ENCODE data around the gene DLG2.

DLG2 gene

GRCh38 chr11:84930863-84931262, 696.3 kb downstream of the DLG2 start:
- ChIA-PET POLR2A (ENCODE audit: low non-redundant PET) (no interaction called here), CTCF (no interaction called here)
- no peak for DNase-seq (ENCODE audit: low spot score)
- no peak overlapping the region for H3K27ac ChIP-seq
- no peak for TF ChIP-seq CTCF (conservative IDR thresholded peaks at IDR 0.05; ENCODE audit: low read depth)

DNA sequence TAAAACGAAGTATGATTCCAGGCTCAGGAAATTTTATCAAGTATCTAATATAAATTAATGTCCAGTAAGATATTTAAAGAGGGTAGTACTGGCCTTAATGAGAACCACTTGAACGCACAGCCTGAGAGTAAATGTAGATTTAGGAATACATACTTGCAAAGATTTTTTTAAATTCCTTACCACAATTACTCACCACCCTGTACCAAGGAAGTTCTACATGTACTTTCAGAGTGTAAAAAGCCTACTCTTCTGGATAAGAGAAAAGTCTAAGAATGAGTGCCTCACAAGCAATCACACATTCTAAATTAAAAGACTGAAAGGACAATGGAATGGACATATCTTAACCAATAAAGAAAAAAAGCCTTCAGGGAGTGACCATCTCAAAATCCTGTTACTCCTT, 697.4 kb downstream of the DLG2 start:
- DNase-seq (ENCODE audit: low spot score) = no peak
- no peak for TF ChIP-seq CTCF (conservative IDR thresholded peaks at IDR 0.05; ENCODE audit: low read depth)
- ChIA-PET POLR2A (ENCODE audit: low non-redundant PET) (no interaction called here), CTCF (no interaction called here)
- H3K27ac ChIP-seq = no peak overlapping the region

- no peak overlapping the region for H3K27ac ChIP-seq
- no peak for TF ChIP-seq CTCF (conservative IDR thresholded peaks at IDR 0.05; ENCODE audit: low read depth)
- ChIA-PET POLR2A (ENCODE audit: low non-redundant PET) (no interaction called here), CTCF (interaction anchor here (0.6 kb wide), 2 partner anchors 52 to 118 kb away, joined by 3 read pairs; no protein-coding TSS in a partner anchor)
- no peak for DNase-seq (ENCODE audit: low spot score)
These were observed 702.9 kb downstream of the DLG2 start for GRCh38 chr11:84924154-84924692.

- POLR2A ChIA-PET (ENCODE audit: low non-redundant PET) = no interaction called here
- CTCF ChIA-PET = interaction anchor here (0.6 to 0.7 kb wide), 4 partner anchors 17 to 970 kb away, joined by 3 read pairs; no protein-coding TSS in a partner anchor
- no peak for DNase-seq (ENCODE audit: low spot score)
- no peak for TF ChIP-seq CTCF (conservative IDR thresholded peaks at IDR 0.05; ENCODE audit: low read depth)
- no peak overlapping the region for H3K27ac ChIP-seq
These were observed 703.7 kb downstream of the DLG2 start for GRCh38 chr11:84923489-84923888.

GRCh38 chr11:84922836-84923235, 704.3 kb downstream of the DLG2 start:
- TF ChIP-seq CTCF (conservative IDR thresholded peaks at IDR 0.05; ENCODE audit: low read depth) = no peak
- ChIA-PET POLR2A (ENCODE audit: low non-redundant PET) (no interaction called here), CTCF (no interaction called here)

DNA sequence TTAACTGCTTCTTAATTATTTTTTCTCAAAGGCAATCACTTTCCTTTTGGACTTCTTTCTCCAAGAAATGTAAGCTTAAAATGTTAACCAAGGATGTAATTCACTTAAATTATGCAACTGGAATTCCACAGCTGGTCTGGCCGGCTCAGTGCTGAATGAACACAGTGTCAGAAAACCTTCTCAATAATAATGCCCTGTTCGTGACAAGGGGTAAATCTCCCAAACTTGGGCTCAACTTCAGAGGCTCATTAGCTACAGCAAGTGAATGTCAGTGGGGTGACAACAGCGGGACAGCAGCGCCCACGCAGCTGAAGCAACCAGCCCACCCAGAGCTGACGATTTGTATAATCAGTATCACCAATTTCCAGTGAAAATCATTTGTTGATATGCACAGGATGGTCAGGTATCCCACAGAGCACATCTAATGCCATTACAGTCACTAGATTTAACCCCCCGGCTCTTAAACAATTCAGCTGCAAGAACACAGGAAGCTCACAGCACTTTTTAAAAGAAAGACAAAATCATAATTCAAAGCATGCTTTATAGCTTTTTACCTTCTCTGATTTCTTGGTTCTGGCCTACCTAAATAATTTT, 704.8 kb downstream of the DLG2 start:
- no peak overlapping the region for H3K27ac ChIP-seq
- no peak for DNase-seq (ENCODE audit: low spot score)
- ChIA-PET POLR2A (ENCODE audit: low non-redundant PET) (no interaction called here), CTCF (interaction anchor here (0.6 to 0.7 kb wide), 2 partner anchors 22 to 583 kb away, joined by 4 to 5 read pairs; no protein-coding TSS in a partner anchor)
- TF ChIP-seq CTCF (conservative IDR thresholded peaks at IDR 0.05; ENCODE audit: low read depth) = no peak

More at GRCh38 chr11:84922836-84923235, 704.3 kb downstream of the DLG2 start:
- no peak overlapping the region for H3K27ac ChIP-seq
- no peak for DNase-seq (ENCODE audit: low spot score)
